Ovary (tissue), 9 donors: Measurements from ENCODE around the gene TTC23. TPM values are rescaled to one million over a fixed set of nuclear protein-coding genes. Genes with fewer than 3 reads are reported as not detected.

Experiments used
- DNase-seq, 5 donors: peaks; one replicate each; pipeline ENCODE4 v3.0.0-alpha.2; 2019 to 2020
- H3K27ac ChIP-seq, 2 donors: fragments of 200-600 bp; one replicate each; pipeline versions ENCODE4 v1.5.1 to v1.8.0; 2019 to 2022
- H3K27me3 ChIP-seq: fragments of 200-600 bp; one replicate; pipeline ENCODE4 v1.8.0; 2022
- H3K36me3 ChIP-seq: fragments of 200-600 bp; sonication (generic); one replicate; pipeline ENCODE4 v1.5.1; 2019
- H3K4me1 ChIP-seq: one replicate; pipeline ENCODE4 v1.8.1; 2013; ENCODE audit warnings: mild to moderate bottlenecking, moderate library complexity; ENCODE audit not compliant: insufficient read depth
- H3K4me3 ChIP-seq: fragments of 200-600 bp; sonication (generic); one replicate; pipeline ENCODE4 v1.5.1; 2017
- H3K9me3 ChIP-seq, 2 donors: fragments of 200-600 bp in 1 of 2; sonication (generic) in 1 of 2; one replicate each; pipeline versions ENCODE4 v1.5.1 to v1.8.1; 2013 to 2019; ENCODE audit warnings: mild to moderate bottlenecking in 1 of 2, moderate library complexity in 1 of 2
- CTCF ChIP-seq, 3 donors: fragments of 450-650 bp in 2 of 3; fragments of 200-600 bp in 1 of 3; IDR thresholded peaks; one replicate each; pipeline versions ENCODE4 v1.5.1 to v1.8.0; 2016 to 2022; ENCODE audit warnings: antibody characterized with exemption in 3 of 3, mild to moderate bottlenecking in 1 of 3
- EP300 ChIP-seq: sonication (generic); formaldehyde crosslinking; IDR thresholded peaks from one replicate; pipeline ENCODE4 v1.6.1; 2017; ENCODE audit warnings: antibody characterized with exemption
- POLR2A ChIP-seq: fragments of 450-650 bp; IDR thresholded peaks from one replicate; pipeline ENCODE4 v1.6.1; 2017; ENCODE audit warnings: antibody characterized with exemption, mild to moderate bottlenecking, moderate library complexity
- WGBS, 3 donors: extraction: QIAGEN DNeasy Blood & Tissue Kit in 1 of 3; methylation state at CpG; one replicate each; pipeline versions ENCODE4 v1.1.5 to v1.1.7; 2013 to 2017; 5-methylcytosine and 5-hydroxymethylcytosine counted together
- intact Hi-C, 4 donors: fragments of 100-400 bp; cut with DNase I; formaldehyde crosslinking; loops; one replicate each; pipeline versions ENCODE4 v1.11.0 to v1.15.1; 2022 to 2023
- polyA plus RNA-seq, 2 donors: library from polyadenylated mRNA; stranded (reverse); fragments of 200-250 nt in 1 of 2; fragments of 350-450 nt in 1 of 2; fragmentation: Illumina TruSeq in 1 of 2; extraction: RNeasy Lipid Tissue Mini Kit (QIAGEN cat#74804) in 1 of 2; gene quantifications; one replicate each; pipeline ENCODE4 v1.2.3, GENCODE V29; 2013 to 2014
- total RNA-seq, 7 donors: library from RNA; depleted of rRNA in 2 of 7; stranded (reverse); fragments of >200 nt in 2 of 7; fragmentation: NEBNext Ultra II Directional in 3 of 7; extraction: Animal tissue kit (Norgen Biotek cat#: 25700) in 3 of 7; gene quantifications; one replicate each; pipeline versions ENCODE4 v1.1.0 to v1.2.4, GENCODE V29; 2016 to 2023
- donor health status: DM: no; HTN: no; CAD: no; lungs with moderate emphysema.
- donor health status: DM: no; HTN: no; CAD: no.
- donor health status: Bipolar disorder and iron deficiency.
- donor health status: DM: yes; HTN: yes; CAD: no.
- donor health status: DM: no; HTN: no; CAD: no.
- donor health status: DM: yes; HTN: yes; CAD: no.

The TTC23 gene
- total and polyA plus RNA-seq, 9 donors = 15.9 to 35.8 (median 25.8) TPM

- intact Hi-C loops = loop anchor here in 2 of 4 donors (10.0 kb wide), 3 partner anchors 426 to 476 kb away; no protein-coding TSS in a partner anchor
- H3K27me3 ChIP-seq = no peaks in the 10 kb centered on the region
- no peak for TF ChIP-seq CTCF (IDR thresholded peaks at IDR 0.05)
- no peak for TF ChIP-seq EP300
- TF ChIP-seq POLR2A = no peak
- no peak overlapping the region for H3K27ac ChIP-seq
- H3K4me3 ChIP-seq = no peak overlapping the region
- no peaks in the 10 kb centered on the region for H3K9me3 ChIP-seq
- WGBS, 3 donors = 84 to 93% (median 90%) methylated on average over 3 of the region's 3 CpGs
- DNase-seq = no peak
- H3K36me3 ChIP-seq = no peaks in the 10 kb centered on the region
- H3K4me1 ChIP-seq = no peaks in the 10 kb centered on the region
Observed at GRCh38 chr15:99279290-99279689, 29.9 kb upstream of the TTC23 start.

- no peaks in the 10 kb centered on the region for H3K27me3 ChIP-seq
- WGBS, 3 donors = 92 to 96% (median 96%) methylated on average over 9 of the region's 9 CpGs
- no peaks in the 10 kb centered on the region for H3K36me3 ChIP-seq
- intact Hi-C loops = loop anchor here in 2 of 4 donors (10.0 kb wide), 3 partner anchors 429 to 479 kb away; no protein-coding TSS in a partner anchor
- H3K4me1 ChIP-seq = no peaks in the 10 kb centered on the region
- no peak for DNase-seq
- no peaks in the 10 kb centered on the region for H3K9me3 ChIP-seq
- no peak for TF ChIP-seq EP300
- TF ChIP-seq POLR2A = no peak
- no peak for TF ChIP-seq CTCF (IDR thresholded peaks at IDR 0.05)
- no peak overlapping the region for H3K4me3 ChIP-seq
- H3K27ac ChIP-seq = no peak overlapping the region
Observed at GRCh38 chr15:99275525-99276128, 26.2 kb upstream of the TTC23 start.

- 93 to 96% (median 94%) methylated on average over 2 of the region's 2 CpGs for WGBS, 3 donors
- intact Hi-C loops = loop anchor here in 2 of 4 donors (10.0 kb wide), 3 partner anchors 430 to 480 kb away; no protein-coding TSS in a partner anchor
- Histone ChIP-seq H3K27me3 (no peaks in the 10 kb centered on the region), H3K4me1 (no peaks in the 10 kb centered on the region), H3K4me3 (no peak overlapping the region), H3K36me3 (no peaks in the 10 kb centered on the region), H3K9me3 (no peaks in the 10 kb centered on the region), H3K27ac (no peak overlapping the region)
- TF ChIP-seq CTCF (IDR thresholded peaks at IDR 0.05) (no peak), EP300 (no peak), POLR2A (no peak)
- DNase-seq = no peak
Observed at GRCh38 chr15:99275061-99275460, 25.7 kb upstream of the TTC23 start.

GRCh38 chr15:99273801-99274200, 24.4 kb upstream of the TTC23 start:
- intact Hi-C loops = loop anchor here in 2 of 4 donors (10.0 kb wide), 3 partner anchors 431 to 481 kb away; no protein-coding TSS in a partner anchor
- H3K4me1 ChIP-seq = no peaks in the 10 kb centered on the region
- H3K4me3 ChIP-seq = no peak overlapping the region
- no peaks in the 10 kb centered on the region for H3K27me3 ChIP-seq
- no peak for DNase-seq
- no peak for TF ChIP-seq EP300
- no peak for TF ChIP-seq POLR2A
- no peak for TF ChIP-seq CTCF (IDR thresholded peaks at IDR 0.05)
- H3K27ac ChIP-seq = no peak overlapping the region
- WGBS, 3 donors = 32 to 52% (median 40%) methylated on average over 3 of the region's 3 CpGs
- H3K36me3 ChIP-seq = no peaks in the 10 kb centered on the region
- no peaks in the 10 kb centered on the region for H3K9me3 ChIP-seq
